GM23338 (cell line): ENCODE results near the gene HSH2D.

Experiments used
- CTCF ChIP-seq, 2 experiments: fragments of 200-600 bp in 1 of 2; sonication (generic) in 1 of 2; conservative IDR thresholded peaks; 2 replicates each; pipeline versions ENCODE4 v1.5.1 to v1.6.1; 2016 to 2017; ENCODE audit warnings: antibody characterized with exemption in 2 of 2, low read depth in 2 of 2, mild to moderate bottlenecking in 2 of 2, moderate library complexity in 1 of 2
- EZH2 ChIP-seq: fragments of 200-600 bp; sonication (generic); IDR thresholded peaks from one replicate; pipeline ENCODE4 v1.8.0; 2017; ENCODE audit warnings: antibody characterized with exemption, mild to moderate bottlenecking, low read depth; ENCODE audit not compliant: unreplicated experiment
- EZH2phosphoT487 ChIP-seq: fragments of 200-600 bp; sonication (generic); IDR thresholded peaks from one replicate; pipeline ENCODE4 v1.8.1; 2018; ENCODE audit warnings: antibody characterized with exemption; ENCODE audit not compliant: unreplicated experiment
- JUNB ChIP-seq: IDR thresholded peaks from one replicate; pipeline ENCODE4 v1.6.1; 2016; ENCODE audit warnings: antibody characterized with exemption; ENCODE audit not compliant: unreplicated experiment
- POLR2AphosphoS5 ChIP-seq: IDR thresholded peaks from 2 replicates; pipeline ENCODE4 v1.6.1; 2016; ENCODE audit warnings: antibody characterized with exemption, low read depth
- REST ChIP-seq: IDR thresholded peaks from one replicate; pipeline ENCODE4 v1.6.1; 2018; ENCODE audit warnings: antibody characterized with exemption; ENCODE audit not compliant: unreplicated experiment
- ZNF331 ChIP-seq: fragments of 250-450 bp; sonication (Bioruptor Pico); IDR thresholded peaks from 2 replicates; pipeline ENCODE4 v1.5.0; 2020; ENCODE audit warnings: low read depth, mild to moderate bottlenecking, moderate library complexity

GRCh38 chr19:16205205-16206045, 61.9 kb downstream of the HSH2D start:
- TF ChIP-seq CTCF (conservative IDR thresholded peaks at IDR 0.05; ENCODE audit: low read depth in 2 of 2) (no peak), POLR2AphosphoS5 (no peak), EZH2 (no peak), EZH2phosphoT487 (no peak), JUNB (no peak), ZNF331 (CRISPR knock-in tag) (no peak), REST (no peak)
